Bronchial epithelial cell (primary cell): ENCODE data around the gene JCHAIN. TPM values are rescaled to one million over a fixed set of nuclear protein-coding genes. Genes with fewer than 3 reads are reported as not detected.
A peak's percentile ranks its signal among the peaks of the same experiment; 100 is the strongest.
"Not testable (repeated sequence)": the region's sequence is repeated elsewhere in the genome, so short reads cannot be mapped to it uniquely, and the experiment has no call there.

Experiments used
- DNase-seq: peaks from one replicate; pipeline ENCODE4 v3.0.0-alpha.2; 2010; ENCODE audit warnings: low read depth
- FAIRE-seq: peaks from 2 replicates; lab custom pipeline; 2011; peaks lifted over from hg19 to GRCh38; lab: Jason Lieb, UNC
- H3K27me3 ChIP-seq: 2 replicates; pipeline ENCODE4 v1.5.1; 2011; ENCODE audit warnings: low read length; ENCODE audit not compliant: control insufficient read depth, insufficient read depth
- H3K36me3 ChIP-seq: 2 replicates; pipeline ENCODE4 v1.5.1; 2011; ENCODE audit warnings: low read length; ENCODE audit not compliant: control insufficient read depth, insufficient read depth
- H3K4me3 ChIP-seq: 2 replicates; pipeline ENCODE4 v1.5.1; 2011; ENCODE audit warnings: mild to moderate bottlenecking, low read depth, low read length, control low read depth
- total RNA-seq: library from RNA; depleted of rRNA; stranded (reverse); fragments of >200 nt; gene quantifications from 2 replicates; pipeline ENCODE4 v1.2.1, GENCODE V29; 2014
- TF ChIP-seq, protein P1 (sequence below): IDR thresholded peaks from 2 replicates; pipeline ENCODE4 v1.5.1; 2011; ENCODE audit warnings: mild to moderate bottlenecking, moderate library complexity, low read length, control low read depth, inconsistent platforms; ENCODE audit not compliant: insufficient read depth, severe bottlenecking

The JCHAIN gene
- total RNA-seq, 1 donor from 2014 or later, result not detected

DNA sequence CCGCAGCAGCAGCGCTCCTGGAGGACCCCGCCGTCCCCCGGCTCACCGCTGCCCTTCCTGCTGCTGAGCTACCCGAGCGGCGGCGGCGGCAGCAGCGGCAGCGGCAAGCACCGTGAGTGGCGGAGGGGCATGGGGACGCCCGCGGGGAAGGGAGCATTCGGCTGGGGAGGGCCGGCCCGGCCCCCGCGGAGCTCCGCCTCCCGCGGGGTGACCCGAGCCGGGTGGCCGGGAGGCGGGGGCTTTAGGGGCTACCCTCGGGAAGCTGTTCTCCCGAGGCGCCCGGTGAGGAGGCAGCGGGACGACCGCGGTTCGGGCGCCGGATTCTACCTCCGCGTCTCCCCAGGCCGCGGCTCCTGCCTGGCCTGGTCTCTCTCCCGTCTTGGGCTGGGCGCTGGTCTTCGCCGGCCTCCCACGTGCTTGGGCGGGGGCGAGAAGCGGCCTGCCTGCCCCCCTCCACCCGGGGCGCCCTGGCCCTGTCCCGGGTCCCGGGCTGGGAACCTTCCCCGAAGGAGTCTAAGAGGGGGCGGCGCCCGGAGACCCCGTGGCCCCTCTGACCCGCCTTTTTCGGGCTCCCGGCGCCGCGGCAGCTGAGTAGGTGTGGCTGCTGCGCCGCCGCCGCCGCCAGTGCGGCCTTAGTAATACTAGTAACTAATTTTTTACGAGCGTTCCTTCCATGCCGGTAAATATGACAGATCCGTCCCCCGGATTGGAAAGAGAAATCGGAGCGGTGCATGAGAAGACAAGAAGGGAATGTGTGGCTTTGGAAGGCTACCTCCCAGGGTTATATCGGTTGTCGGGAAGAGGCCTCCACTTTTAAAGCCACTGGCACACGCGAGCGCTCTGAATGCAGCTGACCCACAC, 39.1 kb upstream of the JCHAIN start:
- Histone ChIP-seq H3K36me3 (no peaks in the 10 kb centered on the region), H3K4me3 (peak overlapping the region; percentile 39), H3K27me3 (no peaks in the 10 kb centered on the region)
- TF ChIP-seq, protein P1, sequence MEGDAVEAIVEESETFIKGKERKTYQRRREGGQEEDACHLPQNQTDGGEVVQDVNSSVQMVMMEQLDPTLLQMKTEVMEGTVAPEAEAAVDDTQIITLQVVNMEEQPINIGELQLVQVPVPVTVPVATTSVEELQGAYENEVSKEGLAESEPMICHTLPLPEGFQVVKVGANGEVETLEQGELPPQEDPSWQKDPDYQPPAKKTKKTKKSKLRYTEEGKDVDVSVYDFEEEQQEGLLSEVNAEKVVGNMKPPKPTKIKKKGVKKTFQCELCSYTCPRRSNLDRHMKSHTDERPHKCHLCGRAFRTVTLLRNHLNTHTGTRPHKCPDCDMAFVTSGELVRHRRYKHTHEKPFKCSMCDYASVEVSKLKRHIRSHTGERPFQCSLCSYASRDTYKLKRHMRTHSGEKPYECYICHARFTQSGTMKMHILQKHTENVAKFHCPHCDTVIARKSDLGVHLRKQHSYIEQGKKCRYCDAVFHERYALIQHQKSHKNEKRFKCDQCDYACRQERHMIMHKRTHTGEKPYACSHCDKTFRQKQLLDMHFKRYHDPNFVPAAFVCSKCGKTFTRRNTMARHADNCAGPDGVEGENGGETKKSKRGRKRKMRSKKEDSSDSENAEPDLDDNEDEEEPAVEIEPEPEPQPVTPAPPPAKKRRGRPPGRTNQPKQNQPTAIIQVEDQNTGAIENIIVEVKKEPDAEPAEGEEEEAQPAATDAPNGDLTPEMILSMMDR, result no peak
- DNase-seq, result peak; percentile 33
- FAIRE-seq, result no peak

DNA sequence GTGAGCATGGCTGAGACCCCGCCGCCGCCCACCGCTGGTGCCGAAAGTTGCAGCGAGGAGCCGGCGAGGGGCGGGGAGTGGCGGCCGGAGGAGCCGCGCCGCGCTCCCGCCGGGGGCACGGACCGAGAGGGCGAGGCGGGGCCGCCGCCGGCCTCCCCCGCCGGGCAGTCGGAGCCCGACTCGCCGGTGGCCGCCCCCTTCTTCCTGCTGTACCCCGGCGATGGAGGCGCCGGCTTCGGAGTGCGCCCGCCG, 38.5 kb upstream of the JCHAIN start:
- DNase-seq, result no peak
- FAIRE-seq, result no peak
- Histone ChIP-seq H3K36me3 (no peaks in the 10 kb centered on the region), H3K27me3 (no peaks in the 10 kb centered on the region), H3K4me3 (peak overlapping the region; percentile 39)
- TF ChIP-seq, protein P1, result no peak

GRCh38 chr4:70704215-70704930, 38.1 kb upstream of the JCHAIN start:
- H3K27me3 ChIP-seq, result no peaks in the 10 kb centered on the region
- DNase-seq, result no peak
- H3K4me3 ChIP-seq, result peak overlapping the region; percentile 39
- FAIRE-seq, result no peak
- no peaks in the 10 kb centered on the region for H3K36me3 ChIP-seq
- TF ChIP-seq, protein P1, result peak; percentile 47

DNA sequence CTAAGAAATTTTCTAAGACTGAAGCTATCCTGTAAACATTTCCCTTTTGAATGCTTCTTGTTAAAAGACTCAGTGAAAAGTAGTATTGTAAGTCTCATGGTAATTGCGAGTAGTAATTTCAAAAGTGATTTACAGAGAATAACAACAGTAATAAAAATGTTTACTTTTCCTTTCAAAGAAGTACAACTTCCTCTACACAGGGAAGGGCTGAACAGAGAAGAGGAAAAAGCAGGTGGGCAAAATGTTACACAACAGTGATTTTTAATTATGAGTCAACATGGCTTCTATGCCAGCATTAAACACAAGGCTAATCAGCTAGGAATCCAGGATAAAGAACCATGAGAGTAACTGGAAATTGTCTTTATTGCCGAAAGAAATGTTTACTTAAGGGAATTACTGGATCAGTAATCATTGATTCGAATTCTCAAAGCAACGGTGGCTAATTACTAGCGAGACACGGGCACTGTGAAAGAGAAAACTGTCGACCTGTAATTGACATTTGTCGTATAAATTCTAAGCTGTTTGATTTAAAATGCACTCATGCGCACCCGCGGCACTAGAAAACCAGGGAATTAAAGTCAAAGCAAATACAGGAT, 37.4 kb upstream of the JCHAIN start:
- TF ChIP-seq, protein P1, result no peak
- no peaks in the 10 kb centered on the region for H3K36me3 ChIP-seq
- peak overlapping the region; percentile 39 for H3K4me3 ChIP-seq
- DNase-seq (peak; percentile 89), FAIRE-seq (no peak)
- no peaks in the 10 kb centered on the region for H3K27me3 ChIP-seq

GRCh38 chr4:70702592-70702991, 36.3 kb upstream of the JCHAIN start:
- H3K36me3 ChIP-seq, H3K4me3 ChIP-seq, FAIRE-seq, H3K27me3 ChIP-seq, DNase-seq: not testable (repeated sequence)

- H3K4me3 ChIP-seq, result no peak overlapping the region
- no peak for FAIRE-seq
- no peaks in the 10 kb centered on the region for H3K27me3 ChIP-seq
- no peaks in the 10 kb centered on the region for H3K36me3 ChIP-seq
- TF ChIP-seq, protein P1, result no peak
- DNase-seq, result peak; percentile 89
Observed at GRCh38 chr4:70701271-70701670, 35.0 kb upstream of the JCHAIN start.
